HCT116 (cell line): ENCODE measurements around the gene CCDC201. TPM values are rescaled to one million over a fixed set of nuclear protein-coding genes. Genes with fewer than 3 reads are reported as not detected.

ENCODE experiments used
- ATAC-seq: fragments of 200-7000 bp; cut with Tn5 transposase; 2 replicates; pipeline ENCODE4 v1.9.1; 2020; ENCODE audit warnings: mild to moderate bottlenecking, moderate library complexity
- BruUV-seq: library from RNA; stranded (reverse); fragments of 400-500 nt; replicated peaks from 2 replicates; lab custom pipeline; 2021; lab: Mats Ljungman, UMichigan
- CTCF ChIA-PET: fragments of 300-600 bp; sonication (Branson Sonifier 250); formaldehyde crosslinking; loops from one replicate; lab custom pipeline; 2021; ENCODE audit warnings: antibody characterized with exemption; lab: Charles Lee
- POLR2A ChIA-PET: fragments of 300-600, 350-600 bp; sonication (Branson Sonifier 250); formaldehyde crosslinking; loops from one replicate; lab custom pipeline; 2021; ENCODE audit warnings: antibody characterized with exemption; lab: Charles Lee
- RAD21 ChIA-PET, 2 experiments: fragments of 300-600 bp; sonication (Branson Sonifier 250); formaldehyde crosslinking; loops; one replicate each; lab custom pipeline; 2023; ENCODE audit warnings: low total read pairs in 2 of 2; ENCODE audit not compliant: uncharacterized antibody in 2 of 2, unreplicated experiment in 2 of 2, low non-redundant PET in 1 of 2; lab: Charles Lee
- DNase-seq: peaks from one replicate; pipeline ENCODE4 v3.0.0-alpha.2; 2010; ENCODE audit warnings: low read depth, low spot score
- H2AFZ ChIP-seq: fragments of 200-600 bp; shearing (Covaris generic), sonication (generic); 2 replicates; pipeline ENCODE4 v1.6.1; 2017; ENCODE audit warnings: low read depth, mixed run types, mixed read lengths, antibody characterized with exemption, low read length; ENCODE audit not compliant: poor library complexity, severe bottlenecking
- H3K27ac ChIP-seq: 2 replicates; pipeline ENCODE4 v1.5.1; 2012; ENCODE audit warnings: low read depth, low read length
- H3K27me3 ChIP-seq: fragments of 200-600 bp; sonication (generic); 2 replicates; pipeline ENCODE4 v1.6.1; 2016; ENCODE audit warnings: mixed run types, low read length, mixed read lengths; ENCODE audit not compliant: insufficient read depth
- H3K36me3 ChIP-seq, 2 experiments: fragments of 200-500 bp in 1 of 2; fragments of 200-600 bp in 1 of 2; sonication (Bioruptor generic) in 1 of 2; sonication (generic) in 1 of 2; 2 replicates each; pipeline versions ENCODE4 v1.5.1 to v1.6.1; 2014 to 2016; ENCODE audit warnings: low read length in 2 of 2, inconsistent platforms in 1 of 2, mixed read lengths in 1 of 2, mixed run types in 1 of 2; ENCODE audit not compliant: insufficient read depth in 2 of 2, control insufficient read depth in 1 of 2
- H3K4me1 ChIP-seq, 2 experiments: fragments of 200-600 bp in 1 of 2; sonication (generic) in 1 of 2; 2 replicates each; pipeline versions ENCODE4 v1.5.1 to v1.6.1; 2012 to 2017; ENCODE audit warnings: low read length in 2 of 2, inconsistent platforms in 1 of 2, mild to moderate bottlenecking in 1 of 2, mixed read lengths in 1 of 2, mixed run types in 1 of 2, moderate library complexity in 1 of 2; ENCODE audit not compliant: insufficient read depth in 2 of 2, control insufficient read depth in 1 of 2
- H3K4me2 ChIP-seq: fragments of 200-600 bp; sonication (generic); 2 replicates; pipeline ENCODE4 v1.6.1; 2017; ENCODE audit warnings: mixed run types, low read length, mixed read lengths
- H3K4me3 ChIP-seq, 2 experiments: fragments of 200-600 bp in 1 of 2; sonication (generic) in 1 of 2; replicated peaks in 1 of 2; 2 replicates each; pipeline ENCODE4 v1.5.1; 2011 to 2016; ENCODE audit warnings: low read length in 2 of 2, control low read depth in 1 of 2, low read depth in 1 of 2, mild to moderate bottlenecking in 1 of 2, mixed read lengths in 1 of 2, mixed run types in 1 of 2
- H3K79me2 ChIP-seq: fragments of 200-600 bp; sonication (generic); 2 replicates; pipeline ENCODE4 v1.6.1; 2017; ENCODE audit warnings: mild to moderate bottlenecking, mixed run types, low read length, moderate library complexity, mixed read lengths; ENCODE audit not compliant: insufficient read depth
- H3K9ac ChIP-seq: fragments of 200-600 bp; sonication (generic); 2 replicates; pipeline ENCODE4 v1.6.1; 2016; ENCODE audit warnings: low read length, mixed read lengths
- H3K9me2 ChIP-seq: fragments of 200-600 bp; sonication (generic), shearing (Covaris generic); 2 replicates; pipeline ENCODE4 v1.6.1; 2017; ENCODE audit warnings: mixed run types, mild to moderate bottlenecking, moderate library complexity; ENCODE audit not compliant: insufficient read depth
- H3K9me3 ChIP-seq, 2 experiments: fragments of 200-500 bp in 1 of 2; fragments of 200-600 bp in 1 of 2; sonication (Bioruptor generic) in 1 of 2; sonication (generic) in 1 of 2; 2 replicates each; pipeline ENCODE4 v1.6.1; 2014 to 2017; ENCODE audit warnings: low read length in 2 of 2, mixed read lengths in 2 of 2, inconsistent platforms in 1 of 2, low read depth in 1 of 2, mild to moderate bottlenecking in 1 of 2, mixed run types in 1 of 2, moderate library complexity in 1 of 2; ENCODE audit not compliant: control insufficient read depth in 1 of 2, insufficient read depth in 1 of 2
- H4K20me1 ChIP-seq: fragments of 200-600 bp; sonication (generic), shearing (Covaris generic); 2 replicates; pipeline ENCODE4 v1.6.1; 2017; ENCODE audit warnings: mixed run types, mild to moderate bottlenecking, moderate library complexity; ENCODE audit not compliant: insufficient read depth
- ATF3 ChIP-seq: IDR thresholded peaks from 2 replicates; pipeline ENCODE4 v1.6.1; 2012
- CBX3 ChIP-seq: IDR thresholded peaks from 2 replicates; pipeline ENCODE4 v1.6.1; 2012; ENCODE audit warnings: low read depth
- CEBPB ChIP-seq: IDR thresholded peaks from 2 replicates; pipeline ENCODE4 v1.6.1; 2012; ENCODE audit warnings: low read depth
- ELF1 ChIP-seq: IDR thresholded peaks from 2 replicates; pipeline ENCODE4 v1.6.1; 2012; ENCODE audit warnings: low read depth, borderline replicate concordance
- EZH2 ChIP-seq: fragments of 200-600 bp; sonication (generic); IDR thresholded peaks from 2 replicates; pipeline ENCODE4 v1.6.1; 2017; ENCODE audit warnings: antibody characterized with exemption, mixed run types
- EZH2phosphoT487 ChIP-seq: fragments of 200-600 bp; IDR thresholded peaks from 2 replicates; pipeline ENCODE4 v1.6.1; 2018; ENCODE audit warnings: antibody characterized with exemption, borderline replicate concordance
- MAX ChIP-seq: IDR thresholded peaks from 2 replicates; pipeline ENCODE4 v1.6.1; 2012
- POLR2AphosphoS5 ChIP-seq: IDR thresholded peaks from 2 replicates; pipeline ENCODE4 v1.6.1; 2011; ENCODE audit warnings: mild to moderate bottlenecking, low read depth, low read length, moderate library complexity
- RAD21 ChIP-seq: IDR thresholded peaks from 2 replicates; pipeline ENCODE4 v1.6.1; 2012; ENCODE audit warnings: low read depth, mild to moderate bottlenecking
- SIN3A ChIP-seq: IDR thresholded peaks from 2 replicates; pipeline ENCODE4 v1.6.1; 2012; ENCODE audit warnings: low read depth
- SRF ChIP-seq: IDR thresholded peaks from 2 replicates; pipeline ENCODE4 v1.6.1; 2012; ENCODE audit warnings: low read depth
- TCF7L2 ChIP-seq: IDR thresholded peaks from 2 replicates; pipeline ENCODE4 v1.7.0; 2011; ENCODE audit warnings: borderline replicate concordance, inconsistent platforms; ENCODE audit not compliant: insufficient read depth, insufficient read length; ENCODE audit errors: extremely low read depth
- ZNF274 ChIP-seq: fragments of 200-500 bp; sonication (Bioruptor generic); IDR thresholded peaks from 2 replicates; pipeline ENCODE4 v1.6.1; 2014; ENCODE audit warnings: mild to moderate bottlenecking, low read depth, low read length, inconsistent platforms
- intact Hi-C: fragments of 100-400 bp; cut with micrococcal nuclease; formaldehyde crosslinking; loops from 2 replicates; pipeline ENCODE4 v1.10.0; 2022
- total RNA-seq: library from RNA; stranded (reverse); gene quantifications from one replicate; pipeline ENCODE4 v1.2.1, GENCODE V29; 2021; ENCODE audit not compliant: unreplicated experiment
- TF ChIP-seq, protein P1 (sequence below), 3 experiments: fragments of 200-600 bp in 1 of 3; sonication (generic) in 1 of 3; IDR thresholded peaks in 2 of 3; conservative IDR thresholded peaks in 1 of 3; 2 replicates each; pipeline ENCODE4 v1.5.1; 2012 to 2017; ENCODE audit warnings: low read depth in 2 of 3, low read length in 2 of 3, antibody characterized with exemption in 1 of 3, borderline replicate concordance in 1 of 3, control low read depth in 1 of 3, mild to moderate bottlenecking in 1 of 3, mixed read lengths in 1 of 3, mixed run types in 1 of 3, moderate library complexity in 1 of 3; ENCODE audit not compliant: insufficient read depth in 1 of 3
- TF ChIP-seq, protein P2 (sequence below): IDR thresholded peaks from 2 replicates; pipeline ENCODE4 v1.6.1; 2011; ENCODE audit warnings: mild to moderate bottlenecking, low read length, moderate library complexity; ENCODE audit not compliant: insufficient replicate concordance; ENCODE audit errors: extremely low read depth

The CCDC201 gene
- total RNA-seq, 1 experiment from 2014 or later: not detected

- RAD21 ChIA-PET: no interaction called here
- DNase-seq (no peak), ATAC-seq (no peak)
- Histone ChIP-seq H3K27me3 (no peaks in the 10 kb centered on the region), H3K79me2 (no peaks in the 10 kb centered on the region), H3K27ac (no peak overlapping the region), H4K20me1 (no peaks in the 10 kb centered on the region), H3K4me3 (no peak overlapping the region), H3K9me3 (no peaks in the 10 kb centered on the region), H3K36me3 (no peaks in the 10 kb centered on the region), H2AFZ (no peak overlapping the region), H3K4me1 (peaks cover 12 to 16% of the 10 kb centered on the region in 2 experiments), H3K4me2 (no peak overlapping the region), H3K9ac (no peak overlapping the region), H3K9me2 (no peaks in the 10 kb centered on the region)
- BruUV-seq: no TSS peak
- POLR2A ChIA-PET: no interaction called here
- intact Hi-C loops: no loop called here
- CTCF ChIA-PET: no interaction called here
- TF ChIP-seq CBX3 (no peak), TCF7L2 (no peak), EZH2phosphoT487 (no peak), SIN3A (no peak), ZNF274 (no peak), ELF1 (no peak), SRF (no peak), MAX (no peak), POLR2AphosphoS5 (no peak), EZH2 (no peak), CEBPB (no peak), ATF3 (no peak), RAD21 (no peak)
- TF ChIP-seq, protein P1, sequence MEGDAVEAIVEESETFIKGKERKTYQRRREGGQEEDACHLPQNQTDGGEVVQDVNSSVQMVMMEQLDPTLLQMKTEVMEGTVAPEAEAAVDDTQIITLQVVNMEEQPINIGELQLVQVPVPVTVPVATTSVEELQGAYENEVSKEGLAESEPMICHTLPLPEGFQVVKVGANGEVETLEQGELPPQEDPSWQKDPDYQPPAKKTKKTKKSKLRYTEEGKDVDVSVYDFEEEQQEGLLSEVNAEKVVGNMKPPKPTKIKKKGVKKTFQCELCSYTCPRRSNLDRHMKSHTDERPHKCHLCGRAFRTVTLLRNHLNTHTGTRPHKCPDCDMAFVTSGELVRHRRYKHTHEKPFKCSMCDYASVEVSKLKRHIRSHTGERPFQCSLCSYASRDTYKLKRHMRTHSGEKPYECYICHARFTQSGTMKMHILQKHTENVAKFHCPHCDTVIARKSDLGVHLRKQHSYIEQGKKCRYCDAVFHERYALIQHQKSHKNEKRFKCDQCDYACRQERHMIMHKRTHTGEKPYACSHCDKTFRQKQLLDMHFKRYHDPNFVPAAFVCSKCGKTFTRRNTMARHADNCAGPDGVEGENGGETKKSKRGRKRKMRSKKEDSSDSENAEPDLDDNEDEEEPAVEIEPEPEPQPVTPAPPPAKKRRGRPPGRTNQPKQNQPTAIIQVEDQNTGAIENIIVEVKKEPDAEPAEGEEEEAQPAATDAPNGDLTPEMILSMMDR (IDR thresholded peaks at IDR 0.05 in 2 of 3, conservative IDR thresholded peaks at IDR 0.05 in 1 of 3; ENCODE audit: borderline replicate concordance in 1 of 3, insufficient read depth in 1 of 3, low read depth in 2 of 3, low read length in 2 of 3): no peak
- TF ChIP-seq, protein P2, sequence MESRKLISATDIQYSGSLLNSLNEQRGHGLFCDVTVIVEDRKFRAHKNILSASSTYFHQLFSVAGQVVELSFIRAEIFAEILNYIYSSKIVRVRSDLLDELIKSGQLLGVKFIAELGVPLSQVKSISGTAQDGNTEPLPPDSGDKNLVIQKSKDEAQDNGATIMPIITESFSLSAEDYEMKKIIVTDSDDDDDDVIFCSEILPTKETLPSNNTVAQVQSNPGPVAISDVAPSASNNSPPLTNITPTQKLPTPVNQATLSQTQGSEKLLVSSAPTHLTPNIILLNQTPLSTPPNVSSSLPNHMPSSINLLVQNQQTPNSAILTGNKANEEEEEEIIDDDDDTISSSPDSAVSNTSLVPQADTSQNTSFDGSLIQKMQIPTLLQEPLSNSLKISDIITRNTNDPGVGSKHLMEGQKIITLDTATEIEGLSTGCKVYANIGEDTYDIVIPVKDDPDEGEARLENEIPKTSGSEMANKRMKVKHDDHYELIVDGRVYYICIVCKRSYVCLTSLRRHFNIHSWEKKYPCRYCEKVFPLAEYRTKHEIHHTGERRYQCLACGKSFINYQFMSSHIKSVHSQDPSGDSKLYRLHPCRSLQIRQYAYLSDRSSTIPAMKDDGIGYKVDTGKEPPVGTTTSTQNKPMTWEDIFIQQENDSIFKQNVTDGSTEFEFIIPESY: no peak
Observed at GRCh38 chr7:45882465-45882810, 9.6 kb upstream of the CCDC201 start.
